ENCODE measurements around the gene EHF. TPM values are rescaled to one million over a fixed set of nuclear protein-coding genes. Genes with fewer than 3 reads are reported as not detected.

EHF gene
- total RNA-seq, 1 donor from 2014 or later = 22.7 TPM

DNA sequence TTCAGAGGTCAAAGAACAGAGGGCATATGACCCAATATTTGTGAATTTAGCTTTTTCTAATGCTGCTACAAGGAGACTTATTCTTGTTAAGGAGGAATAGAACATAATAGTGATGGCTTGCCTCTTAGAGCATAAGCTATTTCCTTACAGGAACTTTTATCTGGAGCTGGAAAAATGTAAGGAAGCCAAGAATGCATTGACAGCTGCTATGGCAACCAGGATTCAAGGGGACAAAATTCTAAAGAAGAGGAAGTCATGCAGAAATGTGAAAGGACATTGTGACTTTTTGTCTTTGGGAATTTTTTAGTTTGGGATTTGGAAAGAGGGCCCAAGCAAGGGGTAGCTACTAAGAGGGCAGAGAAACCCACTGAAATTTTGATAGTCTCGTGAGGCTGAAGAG is 51.1 kb downstream of the EHF start:
- no peak for DNase-seq (ENCODE audit: low read depth)
- no peak overlapping the region for H3K4me3 ChIP-seq (ENCODE audit: low read depth, low read length)
- TF ChIP-seq, protein P1, sequence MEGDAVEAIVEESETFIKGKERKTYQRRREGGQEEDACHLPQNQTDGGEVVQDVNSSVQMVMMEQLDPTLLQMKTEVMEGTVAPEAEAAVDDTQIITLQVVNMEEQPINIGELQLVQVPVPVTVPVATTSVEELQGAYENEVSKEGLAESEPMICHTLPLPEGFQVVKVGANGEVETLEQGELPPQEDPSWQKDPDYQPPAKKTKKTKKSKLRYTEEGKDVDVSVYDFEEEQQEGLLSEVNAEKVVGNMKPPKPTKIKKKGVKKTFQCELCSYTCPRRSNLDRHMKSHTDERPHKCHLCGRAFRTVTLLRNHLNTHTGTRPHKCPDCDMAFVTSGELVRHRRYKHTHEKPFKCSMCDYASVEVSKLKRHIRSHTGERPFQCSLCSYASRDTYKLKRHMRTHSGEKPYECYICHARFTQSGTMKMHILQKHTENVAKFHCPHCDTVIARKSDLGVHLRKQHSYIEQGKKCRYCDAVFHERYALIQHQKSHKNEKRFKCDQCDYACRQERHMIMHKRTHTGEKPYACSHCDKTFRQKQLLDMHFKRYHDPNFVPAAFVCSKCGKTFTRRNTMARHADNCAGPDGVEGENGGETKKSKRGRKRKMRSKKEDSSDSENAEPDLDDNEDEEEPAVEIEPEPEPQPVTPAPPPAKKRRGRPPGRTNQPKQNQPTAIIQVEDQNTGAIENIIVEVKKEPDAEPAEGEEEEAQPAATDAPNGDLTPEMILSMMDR (conservative IDR thresholded peaks at IDR 0.05; ENCODE audit: low read depth, low read length) = no peak

DNA sequence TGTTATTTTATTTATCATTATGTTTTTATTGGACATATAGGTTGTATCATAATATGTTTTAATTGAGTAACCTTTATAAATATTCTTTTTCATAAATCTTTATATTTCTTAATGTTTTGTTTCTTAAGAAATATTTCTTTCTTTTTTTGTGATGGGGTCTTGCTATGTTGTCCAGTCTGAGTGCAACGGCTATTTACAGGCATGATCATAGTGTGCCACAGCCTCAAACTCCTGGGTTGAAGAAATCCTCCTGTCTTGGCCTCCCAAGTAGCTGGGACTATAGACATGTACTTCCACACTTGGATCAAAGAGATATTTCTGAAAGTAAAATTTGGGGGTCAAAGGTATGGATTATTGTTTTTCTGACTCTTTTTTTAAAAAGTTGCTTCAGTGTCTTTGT is 53.1 kb downstream of the EHF start:
- no peak for DNase-seq (ENCODE audit: low read depth)
- no peak overlapping the region for H3K4me3 ChIP-seq (ENCODE audit: low read depth, low read length)
- TF ChIP-seq, protein P1 (conservative IDR thresholded peaks at IDR 0.05; ENCODE audit: low read depth, low read length) = no peak

DNA sequence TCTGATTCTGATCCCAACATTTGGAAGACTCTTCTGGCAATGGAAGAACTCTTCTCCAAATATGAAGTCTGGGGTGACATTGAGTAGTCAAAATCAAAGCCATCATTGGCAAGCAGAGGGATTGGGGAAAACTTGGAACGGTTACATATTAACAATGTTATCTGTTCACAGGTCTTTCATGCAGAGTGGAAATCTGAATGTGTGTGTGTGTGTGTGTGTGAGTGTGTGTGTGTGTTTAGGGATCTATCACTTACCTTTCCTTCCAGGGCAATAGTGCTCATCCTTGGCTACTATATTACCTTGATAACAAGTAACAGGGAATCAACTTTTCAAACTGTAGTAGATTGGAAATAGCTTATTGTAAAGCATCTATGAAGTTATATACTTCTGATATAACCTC is 55.3 kb downstream of the EHF start:
- no peak overlapping the region for H3K4me3 ChIP-seq (ENCODE audit: low read depth, low read length)
- DNase-seq (ENCODE audit: low read depth) = no peak
- TF ChIP-seq, protein P1 (conservative IDR thresholded peaks at IDR 0.05; ENCODE audit: low read depth, low read length) = no peak

DNA sequence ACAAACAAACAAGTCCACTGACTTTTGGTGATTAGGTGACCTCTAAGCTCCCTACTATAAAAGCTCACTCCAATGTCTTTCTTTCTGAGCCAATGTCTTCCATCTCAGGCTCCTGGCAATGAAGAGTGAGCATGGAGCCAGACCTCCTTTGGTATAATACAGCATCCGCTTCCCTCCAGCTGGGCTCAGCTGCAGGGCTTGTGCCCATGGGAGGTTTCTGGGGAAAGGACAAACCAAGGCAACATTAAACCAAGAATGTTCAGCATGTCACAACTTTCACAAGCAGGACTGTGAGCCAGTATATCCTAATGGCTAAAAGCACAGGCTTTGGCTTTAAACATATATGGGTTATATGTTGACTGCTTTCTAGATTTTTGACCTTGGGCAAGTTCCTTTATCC is 58.8 kb downstream of the EHF start:
- no peak overlapping the region for H3K4me3 ChIP-seq (ENCODE audit: low read depth, low read length)
- TF ChIP-seq, protein P1 (conservative IDR thresholded peaks at IDR 0.05; ENCODE audit: low read depth, low read length) = no peak
- DNase-seq (ENCODE audit: low read depth) = no peak

DNA sequence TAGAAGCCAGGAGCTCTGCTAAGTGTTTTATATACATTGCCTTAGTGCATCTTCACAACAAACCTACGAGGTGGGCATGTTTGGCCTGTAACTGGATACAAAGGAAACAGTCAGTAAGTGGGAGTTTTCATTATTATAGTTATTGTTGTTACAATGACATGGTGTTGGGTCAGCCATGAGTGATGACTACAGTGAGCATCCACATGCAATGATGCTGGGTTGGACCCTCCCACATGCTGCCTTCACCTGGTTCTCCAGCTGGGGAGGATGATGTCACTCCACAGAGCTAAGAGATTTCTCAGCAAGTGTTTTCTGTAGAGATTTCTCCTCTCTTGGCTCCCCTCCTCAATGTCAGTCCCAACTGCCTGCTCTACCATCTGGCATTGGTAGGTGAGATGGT is 59.3 kb downstream of the EHF start:
- TF ChIP-seq, protein P1 (conservative IDR thresholded peaks at IDR 0.05; ENCODE audit: low read depth, low read length) = no peak
- H3K4me3 ChIP-seq (ENCODE audit: low read depth, low read length) = no peak overlapping the region
- DNase-seq (ENCODE audit: low read depth) = no peak

DNA sequence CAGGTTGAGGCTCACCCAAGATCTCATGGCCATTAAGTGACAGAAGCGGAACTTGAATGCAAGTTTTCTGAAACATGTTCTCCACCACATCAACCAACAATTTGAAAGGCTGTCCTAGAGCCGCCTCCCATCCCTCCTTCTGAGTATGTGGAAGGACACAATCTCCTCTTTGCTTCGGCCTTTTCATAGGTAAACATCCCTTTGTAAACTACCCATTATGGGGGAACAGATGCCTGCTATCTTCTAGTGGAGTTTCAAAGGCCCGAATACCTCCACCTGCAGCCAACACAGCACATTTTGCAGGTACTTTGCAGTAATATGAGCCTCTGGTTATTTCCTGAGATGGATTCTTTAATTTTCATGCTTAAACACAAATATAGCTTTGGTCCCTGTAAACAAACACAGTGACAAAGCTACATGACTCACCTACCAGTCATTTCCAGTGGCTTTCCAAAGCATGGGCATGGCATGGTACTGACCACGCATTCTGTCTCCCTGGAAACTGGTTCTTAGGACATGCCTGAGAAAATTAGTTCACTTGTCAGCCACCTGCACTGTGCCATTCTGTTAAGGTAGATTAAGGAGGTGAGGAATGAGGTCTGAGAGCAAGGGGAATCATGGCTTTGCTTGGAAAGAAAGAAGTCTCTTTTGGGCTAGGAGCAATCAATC is 60.2 kb downstream of the EHF start:
- H3K4me3 ChIP-seq (ENCODE audit: low read depth, low read length) = no peak overlapping the region
- TF ChIP-seq, protein P1 (conservative IDR thresholded peaks at IDR 0.05; ENCODE audit: low read depth, low read length) = no peak
- DNase-seq (ENCODE audit: low read depth) = peak; percentile 83

DNA sequence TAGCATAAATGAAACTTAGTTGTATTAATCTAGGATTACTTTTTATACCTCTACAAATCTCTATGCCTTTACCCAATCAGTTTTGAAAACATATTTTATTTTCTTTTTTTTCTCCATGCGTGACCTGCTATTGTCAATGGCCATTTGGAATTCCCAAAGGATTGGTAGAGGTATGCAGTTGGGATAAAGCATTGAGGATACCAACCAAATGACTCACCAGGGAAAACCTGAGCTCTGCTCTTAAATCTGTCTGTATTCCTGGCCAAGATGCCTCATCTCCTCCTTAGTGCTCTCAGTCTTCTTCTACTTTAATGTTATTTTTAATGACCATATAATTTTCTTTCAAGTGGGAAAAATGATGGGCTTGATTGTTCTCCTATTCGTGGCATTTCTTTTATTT is 61.9 kb downstream of the EHF start:
- TF ChIP-seq, protein P1 (conservative IDR thresholded peaks at IDR 0.05; ENCODE audit: low read depth, low read length) = no peak
- DNase-seq (ENCODE audit: low read depth) = peak; percentile 78
- H3K4me3 ChIP-seq (ENCODE audit: low read depth, low read length) = no peak overlapping the region
